Fibroblast of upper back skin (primary cell): ENCODE results near the gene SCG2.
"Not testable (repeated sequence)": the region's sequence is repeated elsewhere in the genome, so short reads cannot be mapped to it uniquely, and the experiment has no call there.

Experiments used
- DNase-seq: peaks from one replicate; pipeline ENCODE4 v3.0.0-alpha.2; 2013

SCG2 gene

GRCh38 chr2:223612501-223612900, 10.3 kb upstream of the SCG2 start:
- no peak for DNase-seq

- DNase-seq, result no peak
Observed at GRCh38 chr2:223611061-223611460, 8.9 kb upstream of the SCG2 start.

DNA sequence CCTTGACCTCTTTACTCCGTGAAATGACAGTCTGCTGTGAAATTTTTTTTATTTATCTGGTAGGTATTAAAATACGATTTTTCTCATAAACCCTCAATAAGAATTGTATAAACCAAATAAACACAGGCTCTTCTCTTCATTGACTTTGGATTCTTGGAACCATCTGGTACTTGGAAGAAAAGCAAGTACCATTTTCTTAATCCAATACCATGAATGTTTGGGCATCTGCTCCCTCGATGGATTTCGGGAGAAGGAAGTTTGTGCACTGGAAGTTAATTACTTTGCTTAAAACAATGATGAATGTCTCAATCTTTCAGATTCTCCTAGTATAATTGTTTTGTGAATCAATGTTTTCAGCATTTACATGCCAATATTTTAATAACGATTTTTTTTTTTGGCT, 5.3 kb upstream of the SCG2 start:
- no peak for DNase-seq

GRCh38 chr2:223606946-223607345, 4.8 kb upstream of the SCG2 start:
- DNase-seq, result no peak

- DNase-seq, result no peak
Observed at GRCh38 chr2:223604231-223604630, 2.1 kb upstream of the SCG2 start.

GRCh38 chr2:223602972-223603371, 811 bp upstream of the SCG2 start:
- DNase-seq, result no peak

DNA sequence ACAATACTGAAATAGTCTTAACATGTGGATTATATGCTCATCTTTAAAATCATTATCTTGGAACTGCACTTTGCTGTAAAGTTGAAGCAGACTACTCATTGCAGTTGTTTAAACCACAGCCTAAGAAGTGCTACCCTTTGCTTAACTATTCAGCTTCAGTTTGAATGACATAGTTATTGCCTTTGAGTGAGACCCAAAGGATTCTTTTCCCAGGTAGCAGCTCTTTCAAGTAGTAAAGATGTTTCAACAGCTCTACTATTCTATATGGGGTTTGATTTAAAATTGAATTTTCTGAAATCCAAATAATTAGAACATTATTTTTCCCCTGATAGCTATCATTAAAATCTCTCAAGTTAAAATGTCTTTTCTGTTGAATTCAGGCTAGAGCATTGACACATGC, 1.1 kb downstream of the SCG2 start:
- DNase-seq, result no peak

DNA sequence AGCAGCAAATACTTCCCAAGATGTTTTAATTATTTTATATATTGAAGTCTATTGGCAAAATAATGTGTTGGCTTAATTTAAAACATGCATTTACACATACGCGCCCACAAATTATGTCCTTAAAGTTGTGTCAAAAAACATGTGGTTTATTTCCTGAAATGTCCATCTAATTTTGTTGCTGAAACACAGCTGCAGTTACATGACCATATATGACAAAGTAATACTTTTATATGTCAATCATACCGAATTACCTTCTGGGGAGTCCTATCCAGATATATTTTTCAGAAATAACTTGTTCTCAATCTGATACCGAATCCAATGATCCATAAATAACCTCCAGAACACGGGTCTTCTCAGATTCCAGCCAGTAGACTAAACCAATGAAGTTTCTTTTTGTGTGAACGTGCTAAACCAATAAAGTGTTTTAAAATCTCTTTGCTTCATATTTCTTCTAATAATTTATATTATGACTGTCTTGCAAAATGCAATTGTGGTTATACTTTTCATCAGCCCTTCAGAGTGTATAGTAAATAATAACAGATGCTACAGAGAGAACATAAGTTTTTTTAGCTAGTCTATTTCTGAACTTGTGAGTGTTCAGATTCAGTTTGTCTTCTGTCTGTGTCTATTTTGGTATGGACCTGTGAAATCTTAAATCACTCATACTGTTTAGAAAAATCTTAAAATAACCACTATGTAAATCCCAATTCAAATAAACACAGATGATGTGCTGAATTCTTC, 2.4 kb downstream of the SCG2 start:
- peak; percentile 61 for DNase-seq

DNA sequence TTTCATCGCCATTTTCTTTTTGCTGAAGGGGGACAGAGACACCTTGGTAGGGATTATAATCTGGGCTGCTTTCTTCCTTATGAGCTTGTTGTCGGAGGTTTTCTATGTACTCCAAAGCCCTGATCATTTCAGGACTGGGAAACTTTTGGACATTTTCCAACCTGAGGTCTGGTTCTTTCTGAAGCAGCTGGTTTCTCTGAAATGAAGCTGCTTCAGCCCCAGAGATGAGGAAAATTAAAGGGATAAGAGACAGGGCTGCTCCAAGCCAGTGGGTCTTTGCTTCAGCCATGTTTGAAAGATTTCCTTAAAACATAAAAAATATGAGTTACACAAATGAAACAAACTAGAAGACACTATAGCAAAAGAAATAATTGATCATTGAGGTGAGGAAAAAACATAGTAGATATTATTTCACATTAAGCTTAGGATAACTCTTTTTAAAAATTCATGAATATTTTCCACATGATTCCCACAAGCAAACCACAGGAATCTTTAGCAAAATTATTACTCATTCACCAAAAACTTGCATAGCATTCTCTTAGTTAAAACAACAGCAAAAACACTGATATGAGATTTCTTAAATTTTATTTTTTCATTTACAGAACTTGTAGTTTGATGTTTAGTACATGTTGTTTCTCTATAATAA, 3.0 kb downstream of the SCG2 start:
- peak; percentile 95 for DNase-seq

GRCh38 chr2:223597076-223597475, 5.1 kb downstream of the SCG2 start:
- peak; percentile 89 for DNase-seq

- no peak for DNase-seq
Observed at GRCh38 chr2:223596208-223596607, 6.0 kb downstream of the SCG2 start.

DNA sequence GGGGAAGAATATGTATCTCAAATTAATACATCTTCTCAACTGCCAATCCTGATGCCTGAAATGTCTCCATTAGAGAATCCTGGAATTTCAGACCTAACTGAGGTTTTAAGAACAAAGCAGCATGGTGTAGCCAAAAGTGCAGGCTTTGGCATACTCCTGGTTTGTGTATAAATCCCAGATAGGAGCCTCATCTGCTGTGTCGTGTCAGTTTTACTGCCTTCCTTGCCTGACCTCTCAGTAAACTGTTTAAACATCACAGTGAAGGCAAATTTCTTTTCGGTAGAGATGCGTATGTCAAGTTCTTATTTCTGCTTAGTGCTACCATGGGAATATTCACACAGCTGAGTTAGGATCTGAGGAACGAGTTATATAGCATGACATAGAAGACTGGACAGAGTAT, 7.3 kb downstream of the SCG2 start:
- DNase-seq, result no peak

DNA sequence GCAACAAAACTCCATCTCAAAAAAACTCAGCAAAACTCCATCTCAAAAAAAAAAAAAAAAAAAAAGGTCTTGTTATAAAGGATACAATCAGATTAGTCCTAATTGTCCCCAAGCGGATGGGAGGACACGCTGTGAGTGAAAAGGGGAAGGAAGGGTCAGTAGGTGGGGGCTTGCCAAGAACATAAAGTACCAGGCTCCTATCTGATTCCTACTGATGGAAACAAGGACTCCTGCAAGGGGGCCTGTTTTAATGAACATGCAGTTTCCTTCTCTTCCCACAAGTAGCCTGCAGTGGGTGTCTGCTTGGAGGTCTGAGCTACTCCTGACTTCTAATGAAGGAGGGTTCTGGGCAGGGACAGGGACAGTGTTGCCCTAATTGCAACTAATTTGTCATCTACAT, 7.9 kb downstream of the SCG2 start:
- DNase-seq, result no peak

DNA sequence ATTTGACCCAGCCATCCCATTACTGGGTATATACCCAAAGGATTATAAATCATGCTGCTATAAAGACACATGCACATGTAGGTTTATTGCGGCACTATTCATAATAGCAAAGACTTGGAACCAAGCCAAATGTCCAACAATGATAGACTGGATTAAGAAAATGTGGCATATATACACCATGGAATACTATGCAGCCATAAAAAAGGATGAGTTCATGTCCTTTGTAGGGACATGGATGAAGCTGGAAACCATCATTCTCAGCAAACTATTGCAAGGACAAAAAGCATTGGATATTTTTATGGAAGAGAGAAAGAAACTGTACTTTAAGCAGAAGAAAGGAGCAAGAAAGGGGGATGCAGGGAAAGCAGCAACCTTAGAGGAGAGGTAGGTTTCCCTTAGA, 9.5 kb downstream of the SCG2 start:
- not testable (repeated sequence) for DNase-seq

- peak; percentile 72 for DNase-seq
Observed at GRCh38 chr2:223591596-223591995, 10.6 kb downstream of the SCG2 start.

DNA sequence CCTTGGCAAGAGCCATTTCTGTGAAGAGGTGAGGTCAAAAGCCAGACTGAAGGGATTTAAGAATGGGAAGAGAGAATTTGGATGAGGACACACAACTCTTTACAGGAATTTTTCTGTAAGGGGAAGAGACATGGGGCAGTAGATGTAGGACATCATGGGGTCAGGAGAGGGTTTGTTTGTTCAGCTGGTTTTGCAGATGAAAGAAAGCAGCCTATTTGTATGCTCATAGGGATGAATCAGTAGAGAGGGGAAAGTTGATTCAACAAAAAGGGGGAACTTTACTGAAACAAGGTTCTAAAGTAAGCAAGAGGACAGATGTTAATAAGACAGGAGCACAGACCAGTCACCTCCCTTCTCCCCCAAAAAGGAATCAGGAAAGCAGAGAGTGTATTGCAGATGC, 11.2 kb downstream of the SCG2 start:
- peak; percentile 55 for DNase-seq

DNA sequence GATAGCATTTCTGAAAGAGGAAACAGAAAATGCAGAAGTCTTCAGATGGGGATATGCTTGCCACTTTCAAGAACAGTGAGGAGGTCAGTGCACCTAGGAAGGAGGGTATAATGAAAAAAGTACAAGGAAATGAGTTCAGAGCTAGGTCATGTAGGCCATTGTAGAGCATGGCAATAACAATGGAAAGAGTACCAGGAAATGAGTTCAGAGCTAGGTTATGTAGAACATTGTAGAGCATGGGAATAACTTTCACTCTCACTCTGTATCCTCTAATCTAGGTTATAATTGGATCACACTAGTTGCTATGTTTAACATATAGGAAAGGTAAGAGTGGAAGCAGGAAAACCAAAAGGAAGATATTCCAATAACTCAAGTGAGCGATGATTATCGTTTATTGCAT, 12.3 kb downstream of the SCG2 start:
- no peak for DNase-seq

DNA sequence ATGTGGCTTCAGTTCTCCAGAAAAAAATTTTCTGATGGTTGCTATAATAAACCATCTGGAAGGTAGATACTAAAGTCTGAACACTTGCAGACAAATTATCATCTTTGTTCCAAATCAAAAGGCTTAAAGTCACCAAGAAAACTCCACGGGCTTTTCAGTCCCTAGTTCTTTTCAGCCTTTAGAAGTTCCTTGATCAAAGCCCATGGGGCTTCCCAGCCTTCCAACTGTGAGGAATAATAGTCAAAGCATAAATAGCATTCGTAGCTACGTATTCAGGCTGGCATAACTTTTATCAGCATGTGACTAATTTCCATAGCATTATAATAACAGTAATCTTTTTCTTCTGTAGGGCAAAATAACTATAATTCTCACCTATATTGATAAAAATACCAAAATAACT, 13.9 kb downstream of the SCG2 start:
- DNase-seq, result no peak

- DNase-seq, result no peak
Observed at GRCh38 chr2:223587301-223587700, 14.9 kb downstream of the SCG2 start.

DNA sequence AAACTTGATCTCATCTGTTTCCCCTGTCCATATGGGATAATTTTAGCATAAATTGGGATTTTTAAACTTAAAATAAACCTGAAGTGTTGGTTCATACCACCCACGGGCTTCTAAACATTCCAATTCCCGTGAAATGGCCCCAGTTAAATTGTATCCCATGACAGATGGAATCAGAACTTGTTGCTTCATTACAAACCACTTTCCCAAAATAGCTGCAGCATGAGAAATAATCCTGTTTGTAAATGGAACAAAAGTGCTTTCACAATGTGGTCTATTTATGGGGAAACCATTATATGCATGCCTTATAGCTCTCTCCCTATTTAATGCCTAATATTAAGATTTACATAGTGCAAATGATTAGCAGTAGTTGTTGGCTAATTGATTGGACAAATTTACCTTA, 15.9 kb downstream of the SCG2 start:
- peak; percentile 81 for DNase-seq

- no peak for DNase-seq
Observed at GRCh38 chr2:223585666-223586065, 16.5 kb downstream of the SCG2 start.

DNA sequence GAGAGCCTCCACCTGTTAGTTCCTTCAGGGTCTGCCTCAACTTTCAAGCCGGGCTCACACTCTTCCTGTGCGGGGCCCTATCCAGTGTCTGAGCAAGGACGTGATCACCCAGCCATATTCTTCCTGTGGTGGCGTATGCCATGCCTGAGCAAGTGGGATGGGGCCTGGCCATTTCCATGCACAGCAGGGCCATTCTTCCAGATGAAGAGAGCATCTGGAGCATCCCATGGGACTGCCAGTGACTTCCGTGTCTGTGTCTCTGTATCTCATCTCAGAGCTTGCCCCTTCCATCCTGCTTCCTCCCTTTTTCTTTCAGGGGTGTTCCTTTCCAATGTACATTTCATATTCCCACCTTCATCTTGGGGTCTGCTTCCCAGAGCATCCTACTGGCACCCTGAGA, 20.2 kb downstream of the SCG2 start:
- no peak for DNase-seq

- peak; percentile 87 for DNase-seq
Observed at GRCh38 chr2:223580951-223581350, 21.2 kb downstream of the SCG2 start.

GRCh38 chr2:223578846-223579245, 23.3 kb downstream of the SCG2 start:
- no peak for DNase-seq

- DNase-seq, result peak; percentile 91
Observed at GRCh38 chr2:223576873-223577272, 25.3 kb downstream of the SCG2 start.
